HCT116 (cell line): ENCODE results near the gene ZBTB34. TPM values are rescaled to one million over a fixed set of nuclear protein-coding genes. Genes with fewer than 3 reads are reported as not detected.

ENCODE experiments used
- ATAC-seq: fragments of 200-7000 bp; cut with Tn5 transposase; 2 replicates; pipeline ENCODE4 v1.9.1; 2020; ENCODE audit warnings: mild to moderate bottlenecking, moderate library complexity
- BruUV-seq: library from RNA; stranded (reverse); fragments of 400-500 nt; replicated peaks from 2 replicates; lab custom pipeline; 2021; lab: Mats Ljungman, UMichigan
- CTCF ChIA-PET: fragments of 300-600 bp; sonication (Branson Sonifier 250); formaldehyde crosslinking; loops from one replicate; lab custom pipeline; 2021; ENCODE audit warnings: antibody characterized with exemption; lab: Charles Lee
- POLR2A ChIA-PET: fragments of 300-600, 350-600 bp; sonication (Branson Sonifier 250); formaldehyde crosslinking; loops from one replicate; lab custom pipeline; 2021; ENCODE audit warnings: antibody characterized with exemption; lab: Charles Lee
- RAD21 ChIA-PET, 2 experiments: fragments of 300-600 bp; sonication (Branson Sonifier 250); formaldehyde crosslinking; loops; one replicate each; lab custom pipeline; 2023; ENCODE audit warnings: low total read pairs in 2 of 2; ENCODE audit not compliant: uncharacterized antibody in 2 of 2, unreplicated experiment in 2 of 2, low non-redundant PET in 1 of 2; lab: Charles Lee
- DNase-seq: peaks from one replicate; pipeline ENCODE4 v3.0.0-alpha.2; 2010; ENCODE audit warnings: low read depth, low spot score
- H2AFZ ChIP-seq: fragments of 200-600 bp; shearing (Covaris generic), sonication (generic); 2 replicates; pipeline ENCODE4 v1.6.1; 2017; ENCODE audit warnings: low read depth, mixed run types, mixed read lengths, antibody characterized with exemption, low read length; ENCODE audit not compliant: poor library complexity, severe bottlenecking
- H3K27ac ChIP-seq: 2 replicates; pipeline ENCODE4 v1.5.1; 2012; ENCODE audit warnings: low read depth, low read length
- H3K27me3 ChIP-seq: fragments of 200-600 bp; sonication (generic); 2 replicates; pipeline ENCODE4 v1.6.1; 2016; ENCODE audit warnings: mixed run types, low read length, mixed read lengths; ENCODE audit not compliant: insufficient read depth
- H3K36me3 ChIP-seq, 2 experiments: fragments of 200-500 bp in 1 of 2; fragments of 200-600 bp in 1 of 2; sonication (Bioruptor generic) in 1 of 2; sonication (generic) in 1 of 2; 2 replicates each; pipeline versions ENCODE4 v1.5.1 to v1.6.1; 2014 to 2016; ENCODE audit warnings: low read length in 2 of 2, inconsistent platforms in 1 of 2, mixed read lengths in 1 of 2, mixed run types in 1 of 2; ENCODE audit not compliant: insufficient read depth in 2 of 2, control insufficient read depth in 1 of 2
- H3K4me1 ChIP-seq, 2 experiments: fragments of 200-600 bp in 1 of 2; sonication (generic) in 1 of 2; 2 replicates each; pipeline versions ENCODE4 v1.5.1 to v1.6.1; 2012 to 2017; ENCODE audit warnings: low read length in 2 of 2, inconsistent platforms in 1 of 2, mild to moderate bottlenecking in 1 of 2, mixed read lengths in 1 of 2, mixed run types in 1 of 2, moderate library complexity in 1 of 2; ENCODE audit not compliant: insufficient read depth in 2 of 2, control insufficient read depth in 1 of 2
- H3K4me2 ChIP-seq: fragments of 200-600 bp; sonication (generic); 2 replicates; pipeline ENCODE4 v1.6.1; 2017; ENCODE audit warnings: mixed run types, low read length, mixed read lengths
- H3K4me3 ChIP-seq, 2 experiments: fragments of 200-600 bp in 1 of 2; sonication (generic) in 1 of 2; replicated peaks in 1 of 2; 2 replicates each; pipeline ENCODE4 v1.5.1; 2011 to 2016; ENCODE audit warnings: low read length in 2 of 2, control low read depth in 1 of 2, low read depth in 1 of 2, mild to moderate bottlenecking in 1 of 2, mixed read lengths in 1 of 2, mixed run types in 1 of 2
- H3K79me2 ChIP-seq: fragments of 200-600 bp; sonication (generic); 2 replicates; pipeline ENCODE4 v1.6.1; 2017; ENCODE audit warnings: mild to moderate bottlenecking, mixed run types, low read length, moderate library complexity, mixed read lengths; ENCODE audit not compliant: insufficient read depth
- H3K9ac ChIP-seq: fragments of 200-600 bp; sonication (generic); 2 replicates; pipeline ENCODE4 v1.6.1; 2016; ENCODE audit warnings: low read length, mixed read lengths
- H3K9me2 ChIP-seq: fragments of 200-600 bp; sonication (generic), shearing (Covaris generic); 2 replicates; pipeline ENCODE4 v1.6.1; 2017; ENCODE audit warnings: mixed run types, mild to moderate bottlenecking, moderate library complexity; ENCODE audit not compliant: insufficient read depth
- H3K9me3 ChIP-seq, 2 experiments: fragments of 200-500 bp in 1 of 2; fragments of 200-600 bp in 1 of 2; sonication (Bioruptor generic) in 1 of 2; sonication (generic) in 1 of 2; 2 replicates each; pipeline ENCODE4 v1.6.1; 2014 to 2017; ENCODE audit warnings: low read length in 2 of 2, mixed read lengths in 2 of 2, inconsistent platforms in 1 of 2, low read depth in 1 of 2, mild to moderate bottlenecking in 1 of 2, mixed run types in 1 of 2, moderate library complexity in 1 of 2; ENCODE audit not compliant: control insufficient read depth in 1 of 2, insufficient read depth in 1 of 2
- H4K20me1 ChIP-seq: fragments of 200-600 bp; sonication (generic), shearing (Covaris generic); 2 replicates; pipeline ENCODE4 v1.6.1; 2017; ENCODE audit warnings: mixed run types, mild to moderate bottlenecking, moderate library complexity; ENCODE audit not compliant: insufficient read depth
- CBX3 ChIP-seq: IDR thresholded peaks from 2 replicates; pipeline ENCODE4 v1.6.1; 2012; ENCODE audit warnings: low read depth
- EGR1 ChIP-seq: IDR thresholded peaks from 2 replicates; pipeline ENCODE4 v1.6.1; 2012; ENCODE audit warnings: low read depth
- ELF1 ChIP-seq: IDR thresholded peaks from 2 replicates; pipeline ENCODE4 v1.6.1; 2012; ENCODE audit warnings: low read depth, borderline replicate concordance
- EZH2 ChIP-seq: fragments of 200-600 bp; sonication (generic); IDR thresholded peaks from 2 replicates; pipeline ENCODE4 v1.6.1; 2017; ENCODE audit warnings: antibody characterized with exemption, mixed run types
- EZH2phosphoT487 ChIP-seq: fragments of 200-600 bp; IDR thresholded peaks from 2 replicates; pipeline ENCODE4 v1.6.1; 2018; ENCODE audit warnings: antibody characterized with exemption, borderline replicate concordance
- FOSL1 ChIP-seq: IDR thresholded peaks from 2 replicates; pipeline ENCODE4 v1.6.1; 2012; ENCODE audit warnings: low read depth
- JUND ChIP-seq: IDR thresholded peaks from 2 replicates; pipeline ENCODE4 v1.6.1; 2012
- POLR2A ChIP-seq: IDR thresholded peaks from 2 replicates; pipeline ENCODE4 v1.7.0; 2011; ENCODE audit warnings: borderline replicate concordance; ENCODE audit not compliant: insufficient read depth, insufficient read length; ENCODE audit errors: extremely low read depth
- POLR2AphosphoS5 ChIP-seq: IDR thresholded peaks from 2 replicates; pipeline ENCODE4 v1.6.1; 2011; ENCODE audit warnings: mild to moderate bottlenecking, low read depth, low read length, moderate library complexity
- RAD21 ChIP-seq: IDR thresholded peaks from 2 replicates; pipeline ENCODE4 v1.6.1; 2012; ENCODE audit warnings: low read depth, mild to moderate bottlenecking
- SIN3A ChIP-seq: IDR thresholded peaks from 2 replicates; pipeline ENCODE4 v1.6.1; 2012; ENCODE audit warnings: low read depth
- SP1 ChIP-seq: IDR thresholded peaks from 2 replicates; pipeline ENCODE4 v1.6.1; 2012; ENCODE audit warnings: low read depth
- SRF ChIP-seq: IDR thresholded peaks from 2 replicates; pipeline ENCODE4 v1.6.1; 2012; ENCODE audit warnings: low read depth
- TCF7L2 ChIP-seq: IDR thresholded peaks from 2 replicates; pipeline ENCODE4 v1.7.0; 2011; ENCODE audit warnings: borderline replicate concordance, inconsistent platforms; ENCODE audit not compliant: insufficient read depth, insufficient read length; ENCODE audit errors: extremely low read depth
- intact Hi-C: fragments of 100-400 bp; cut with micrococcal nuclease; formaldehyde crosslinking; loops from 2 replicates; pipeline ENCODE4 v1.10.0; 2022
- total RNA-seq: library from RNA; stranded (reverse); gene quantifications from one replicate; pipeline ENCODE4 v1.2.1, GENCODE V29; 2021; ENCODE audit not compliant: unreplicated experiment
- TF ChIP-seq, protein P1 (sequence below): IDR thresholded peaks from 2 replicates; pipeline ENCODE4 v1.6.1; 2012
- TF ChIP-seq, protein P2 (sequence below): IDR thresholded peaks from 2 replicates; pipeline ENCODE4 v1.6.1; 2011; ENCODE audit warnings: mild to moderate bottlenecking, low read length, moderate library complexity; ENCODE audit not compliant: insufficient replicate concordance; ENCODE audit errors: extremely low read depth
- TF ChIP-seq, protein P3 (sequence below), 3 experiments: fragments of 200-600 bp in 1 of 3; sonication (generic) in 1 of 3; IDR thresholded peaks in 2 of 3; conservative IDR thresholded peaks in 1 of 3; 2 replicates each; pipeline ENCODE4 v1.5.1; 2012 to 2017; ENCODE audit warnings: low read depth in 2 of 3, low read length in 2 of 3, antibody characterized with exemption in 1 of 3, borderline replicate concordance in 1 of 3, control low read depth in 1 of 3, mild to moderate bottlenecking in 1 of 3, mixed read lengths in 1 of 3, mixed run types in 1 of 3, moderate library complexity in 1 of 3; ENCODE audit not compliant: insufficient read depth in 1 of 3
- TF ChIP-seq, protein P4 (sequence below): IDR thresholded peaks from 2 replicates; pipeline ENCODE4 v1.6.1; 2012; ENCODE audit warnings: low read depth
- TF ChIP-seq, protein P5 (sequence below): IDR thresholded peaks from 2 replicates; pipeline ENCODE4 v1.6.1; 2012

Gene ZBTB34
- total RNA-seq, 1 experiment from 2014 or later, result 5.6 TPM

DNA sequence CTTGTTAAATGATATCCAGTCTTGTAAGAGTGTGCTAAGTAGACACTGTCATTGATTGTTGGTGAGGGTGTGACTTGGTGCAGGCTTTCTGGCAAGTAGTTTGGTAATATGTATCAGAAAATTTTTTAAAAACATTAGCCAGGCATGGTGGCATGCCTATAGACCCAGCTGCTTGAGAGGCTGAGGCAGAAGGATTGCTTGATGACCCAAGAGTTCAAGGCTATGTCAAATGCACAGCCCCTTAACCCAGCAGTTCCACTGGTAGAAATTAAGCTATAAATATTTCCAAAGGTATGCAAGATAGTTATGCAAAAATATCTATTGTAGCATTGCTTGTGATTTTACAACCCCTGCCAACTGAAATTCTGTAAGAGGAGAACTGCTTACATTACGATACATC, 31.4 kb upstream of the ZBTB34 start (continued):
- TF ChIP-seq RAD21, result no peak
- TF ChIP-seq, protein P1, sequence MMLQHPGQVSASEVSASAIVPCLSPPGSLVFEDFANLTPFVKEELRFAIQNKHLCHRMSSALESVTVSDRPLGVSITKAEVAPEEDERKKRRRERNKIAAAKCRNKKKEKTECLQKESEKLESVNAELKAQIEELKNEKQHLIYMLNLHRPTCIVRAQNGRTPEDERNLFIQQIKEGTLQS, result no peak

DNA sequence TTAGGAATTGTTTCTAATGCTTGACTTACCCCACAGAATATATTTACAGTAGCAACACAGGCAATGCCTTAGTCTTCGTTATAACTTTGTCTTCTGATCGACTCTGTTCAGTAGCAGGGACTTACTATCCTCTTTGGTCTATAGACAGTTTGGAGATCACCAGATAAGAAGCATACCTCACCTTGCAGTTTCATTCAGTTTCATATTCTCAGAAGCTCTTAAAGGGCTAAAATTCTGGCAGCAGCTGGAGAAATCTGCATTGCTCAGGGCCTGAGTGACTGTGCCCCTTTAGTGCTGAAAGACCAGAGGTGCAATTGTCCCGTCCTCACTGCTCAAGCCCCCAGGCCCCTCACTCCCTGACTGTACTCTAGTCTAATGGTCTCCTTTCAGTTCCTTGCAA, 29.6 kb upstream of the ZBTB34 start:
- H3K79me2 ChIP-seq, result peaks cover 22% of the 10 kb centered on the region
- BruUV-seq, result no TSS peak
- ATAC-seq, result no peak
- peaks cover 4 to 20% of the 10 kb centered on the region in 2 experiments; a peak in 2 of 4 replicates for H3K36me3 ChIP-seq
- no peak overlapping the region for H3K4me3 ChIP-seq
- no peaks in the 10 kb centered on the region for H3K27me3 ChIP-seq
- ChIA-PET CTCF (no interaction called here), POLR2A (no interaction called here), RAD21 (no interaction called here)
- H3K9ac ChIP-seq, result no peak overlapping the region
- H3K4me1 ChIP-seq, result no peaks in the 10 kb centered on the region
- no peak overlapping the region for H3K27ac ChIP-seq
- no peak for DNase-seq
- no peaks in the 10 kb centered on the region for H3K9me3 ChIP-seq
- no peak overlapping the region for H3K4me2 ChIP-seq
- TF ChIP-seq RAD21 (no peak), EZH2 (no peak), SIN3A (no peak), POLR2A (no peak), FOSL1 (no peak), CBX3 (no peak), ELF1 (no peak), EZH2phosphoT487 (no peak), SP1 (no peak), EGR1 (no peak), TCF7L2 (no peak), SRF (no peak), POLR2AphosphoS5 (no peak), JUND (no peak)
- TF ChIP-seq, protein P2, sequence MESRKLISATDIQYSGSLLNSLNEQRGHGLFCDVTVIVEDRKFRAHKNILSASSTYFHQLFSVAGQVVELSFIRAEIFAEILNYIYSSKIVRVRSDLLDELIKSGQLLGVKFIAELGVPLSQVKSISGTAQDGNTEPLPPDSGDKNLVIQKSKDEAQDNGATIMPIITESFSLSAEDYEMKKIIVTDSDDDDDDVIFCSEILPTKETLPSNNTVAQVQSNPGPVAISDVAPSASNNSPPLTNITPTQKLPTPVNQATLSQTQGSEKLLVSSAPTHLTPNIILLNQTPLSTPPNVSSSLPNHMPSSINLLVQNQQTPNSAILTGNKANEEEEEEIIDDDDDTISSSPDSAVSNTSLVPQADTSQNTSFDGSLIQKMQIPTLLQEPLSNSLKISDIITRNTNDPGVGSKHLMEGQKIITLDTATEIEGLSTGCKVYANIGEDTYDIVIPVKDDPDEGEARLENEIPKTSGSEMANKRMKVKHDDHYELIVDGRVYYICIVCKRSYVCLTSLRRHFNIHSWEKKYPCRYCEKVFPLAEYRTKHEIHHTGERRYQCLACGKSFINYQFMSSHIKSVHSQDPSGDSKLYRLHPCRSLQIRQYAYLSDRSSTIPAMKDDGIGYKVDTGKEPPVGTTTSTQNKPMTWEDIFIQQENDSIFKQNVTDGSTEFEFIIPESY, result no peak
- TF ChIP-seq, protein P3, sequence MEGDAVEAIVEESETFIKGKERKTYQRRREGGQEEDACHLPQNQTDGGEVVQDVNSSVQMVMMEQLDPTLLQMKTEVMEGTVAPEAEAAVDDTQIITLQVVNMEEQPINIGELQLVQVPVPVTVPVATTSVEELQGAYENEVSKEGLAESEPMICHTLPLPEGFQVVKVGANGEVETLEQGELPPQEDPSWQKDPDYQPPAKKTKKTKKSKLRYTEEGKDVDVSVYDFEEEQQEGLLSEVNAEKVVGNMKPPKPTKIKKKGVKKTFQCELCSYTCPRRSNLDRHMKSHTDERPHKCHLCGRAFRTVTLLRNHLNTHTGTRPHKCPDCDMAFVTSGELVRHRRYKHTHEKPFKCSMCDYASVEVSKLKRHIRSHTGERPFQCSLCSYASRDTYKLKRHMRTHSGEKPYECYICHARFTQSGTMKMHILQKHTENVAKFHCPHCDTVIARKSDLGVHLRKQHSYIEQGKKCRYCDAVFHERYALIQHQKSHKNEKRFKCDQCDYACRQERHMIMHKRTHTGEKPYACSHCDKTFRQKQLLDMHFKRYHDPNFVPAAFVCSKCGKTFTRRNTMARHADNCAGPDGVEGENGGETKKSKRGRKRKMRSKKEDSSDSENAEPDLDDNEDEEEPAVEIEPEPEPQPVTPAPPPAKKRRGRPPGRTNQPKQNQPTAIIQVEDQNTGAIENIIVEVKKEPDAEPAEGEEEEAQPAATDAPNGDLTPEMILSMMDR (IDR thresholded peaks at IDR 0.05 in 2 of 3, conservative IDR thresholded peaks at IDR 0.05 in 1 of 3; ENCODE audit: borderline replicate concordance in 1 of 3, insufficient read depth in 1 of 3, low read depth in 2 of 3, low read length in 2 of 3), result no peak
- TF ChIP-seq, protein P1, result no peak
- TF ChIP-seq, protein P4, sequence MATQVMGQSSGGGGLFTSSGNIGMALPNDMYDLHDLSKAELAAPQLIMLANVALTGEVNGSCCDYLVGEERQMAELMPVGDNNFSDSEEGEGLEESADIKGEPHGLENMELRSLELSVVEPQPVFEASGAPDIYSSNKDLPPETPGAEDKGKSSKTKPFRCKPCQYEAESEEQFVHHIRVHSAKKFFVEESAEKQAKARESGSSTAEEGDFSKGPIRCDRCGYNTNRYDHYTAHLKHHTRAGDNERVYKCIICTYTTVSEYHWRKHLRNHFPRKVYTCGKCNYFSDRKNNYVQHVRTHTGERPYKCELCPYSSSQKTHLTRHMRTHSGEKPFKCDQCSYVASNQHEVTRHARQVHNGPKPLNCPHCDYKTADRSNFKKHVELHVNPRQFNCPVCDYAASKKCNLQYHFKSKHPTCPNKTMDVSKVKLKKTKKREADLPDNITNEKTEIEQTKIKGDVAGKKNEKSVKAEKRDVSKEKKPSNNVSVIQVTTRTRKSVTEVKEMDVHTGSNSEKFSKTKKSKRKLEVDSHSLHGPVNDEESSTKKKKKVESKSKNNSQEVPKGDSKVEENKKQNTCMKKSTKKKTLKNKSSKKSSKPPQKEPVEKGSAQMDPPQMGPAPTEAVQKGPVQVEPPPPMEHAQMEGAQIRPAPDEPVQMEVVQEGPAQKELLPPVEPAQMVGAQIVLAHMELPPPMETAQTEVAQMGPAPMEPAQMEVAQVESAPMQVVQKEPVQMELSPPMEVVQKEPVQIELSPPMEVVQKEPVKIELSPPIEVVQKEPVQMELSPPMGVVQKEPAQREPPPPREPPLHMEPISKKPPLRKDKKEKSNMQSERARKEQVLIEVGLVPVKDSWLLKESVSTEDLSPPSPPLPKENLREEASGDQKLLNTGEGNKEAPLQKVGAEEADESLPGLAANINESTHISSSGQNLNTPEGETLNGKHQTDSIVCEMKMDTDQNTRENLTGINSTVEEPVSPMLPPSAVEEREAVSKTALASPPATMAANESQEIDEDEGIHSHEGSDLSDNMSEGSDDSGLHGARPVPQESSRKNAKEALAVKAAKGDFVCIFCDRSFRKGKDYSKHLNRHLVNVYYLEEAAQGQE, result no peak
- TF ChIP-seq, protein P5, sequence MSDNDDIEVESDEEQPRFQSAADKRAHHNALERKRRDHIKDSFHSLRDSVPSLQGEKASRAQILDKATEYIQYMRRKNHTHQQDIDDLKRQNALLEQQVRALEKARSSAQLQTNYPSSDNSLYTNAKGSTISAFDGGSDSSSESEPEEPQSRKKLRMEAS, result no peak
- H3K9me2 ChIP-seq, result no peaks in the 10 kb centered on the region
- intact Hi-C loops, result no loop called here
- H4K20me1 ChIP-seq, result no peaks in the 10 kb centered on the region
- H2AFZ ChIP-seq, result no peak overlapping the region
